ENCODE measurements around the gene MAMLD1. TPM values are rescaled to one million over a fixed set of nuclear protein-coding genes. Genes with fewer than 3 reads are reported as not detected.

MAMLD1 gene
- total RNA-seq, 1 experiment from 2014 or later: 0.74 TPM

DNA sequence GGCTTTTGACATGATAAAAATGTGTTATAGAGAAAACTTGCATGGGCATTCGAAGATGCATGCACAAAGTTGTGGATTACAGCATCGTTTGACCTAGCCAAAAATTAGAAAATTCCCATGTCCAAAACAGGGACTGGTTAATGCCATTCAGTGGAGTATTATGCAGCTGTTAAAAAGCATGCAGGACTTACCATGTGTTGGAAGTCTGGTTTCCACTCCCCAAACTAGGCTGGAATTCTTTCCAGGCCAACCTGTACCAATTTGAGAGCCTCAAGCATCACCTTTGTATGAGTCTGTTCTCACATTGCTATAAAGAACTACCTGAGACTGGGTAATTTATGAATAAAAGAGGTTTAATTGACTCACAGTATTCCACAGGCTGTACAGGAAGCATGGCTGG is 159.4 kb downstream of the MAMLD1 start:
- DNase-seq (ENCODE audit: extremely low read depth, low read depth): no peak

DNA sequence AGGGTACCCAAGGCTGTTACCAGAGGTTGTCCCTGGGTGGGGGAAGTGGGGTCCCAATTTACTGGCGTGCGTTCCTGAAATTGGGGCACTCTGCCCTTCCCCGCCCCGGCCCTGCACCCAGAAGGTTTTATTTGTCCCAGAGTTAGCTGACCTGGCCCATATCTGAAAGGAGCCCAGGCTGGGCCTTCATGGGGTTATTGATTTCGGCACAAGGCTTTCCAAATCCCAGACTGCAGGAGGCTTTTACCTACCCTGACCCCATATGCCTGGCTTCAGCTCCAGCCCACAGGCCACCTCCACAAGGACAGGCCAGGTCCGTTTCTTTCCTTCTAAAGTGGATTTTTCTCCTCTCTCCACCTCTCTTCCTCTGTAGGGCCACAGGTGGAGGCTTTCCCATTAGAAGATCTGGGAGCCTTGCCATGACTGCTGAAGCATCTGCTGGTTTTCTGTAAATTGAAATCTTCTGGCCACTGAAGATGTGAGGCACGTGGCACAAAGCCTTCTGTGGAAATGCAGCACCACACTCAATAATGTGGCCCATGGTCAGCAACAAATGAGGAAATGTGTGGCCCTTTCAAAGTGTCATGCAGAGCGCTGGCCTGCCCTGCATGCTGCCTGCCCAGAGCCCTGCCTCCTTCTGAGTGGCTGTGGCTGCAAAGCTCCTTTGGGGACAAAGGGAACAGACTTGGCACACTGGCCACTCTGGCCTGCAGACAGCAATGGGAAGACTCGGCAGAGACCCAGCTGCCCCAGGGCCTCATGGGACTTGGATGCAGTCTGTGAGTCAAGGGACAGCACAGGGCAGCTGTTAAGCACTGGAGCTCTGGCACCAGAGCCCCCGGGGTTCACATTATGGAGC is 162.2 kb downstream of the MAMLD1 start:
- no peak for DNase-seq (ENCODE audit: extremely low read depth, low read depth)

- DNase-seq (ENCODE audit: extremely low read depth, low read depth): no peak
Observed at GRCh38 chrX:150526692-150527091, 163.6 kb downstream of the MAMLD1 start.

- no peak for DNase-seq (ENCODE audit: extremely low read depth, low read depth)
Observed at GRCh38 chrX:150527108-150527507, 164.0 kb downstream of the MAMLD1 start.

DNA sequence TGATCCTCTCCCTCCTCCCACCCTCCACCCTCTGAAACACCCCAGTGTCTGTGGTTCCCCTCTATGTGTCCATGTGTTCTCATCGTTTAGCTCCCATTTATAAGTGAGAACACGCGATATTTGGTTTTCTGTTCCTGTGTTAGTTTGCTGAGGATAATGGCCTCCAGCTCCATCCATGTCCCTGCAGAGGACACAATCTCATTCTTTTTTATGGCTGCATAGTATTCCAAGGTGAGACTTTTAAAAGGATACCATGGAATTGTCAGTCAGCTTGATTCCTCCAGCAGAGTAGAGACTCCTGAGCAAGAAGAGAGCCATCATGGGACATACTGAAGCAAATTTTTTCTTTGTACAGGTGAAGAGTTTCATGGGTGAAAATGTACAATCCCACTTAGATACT is 166.5 kb downstream of the MAMLD1 start:
- no peak for DNase-seq (ENCODE audit: extremely low read depth, low read depth)

DNA sequence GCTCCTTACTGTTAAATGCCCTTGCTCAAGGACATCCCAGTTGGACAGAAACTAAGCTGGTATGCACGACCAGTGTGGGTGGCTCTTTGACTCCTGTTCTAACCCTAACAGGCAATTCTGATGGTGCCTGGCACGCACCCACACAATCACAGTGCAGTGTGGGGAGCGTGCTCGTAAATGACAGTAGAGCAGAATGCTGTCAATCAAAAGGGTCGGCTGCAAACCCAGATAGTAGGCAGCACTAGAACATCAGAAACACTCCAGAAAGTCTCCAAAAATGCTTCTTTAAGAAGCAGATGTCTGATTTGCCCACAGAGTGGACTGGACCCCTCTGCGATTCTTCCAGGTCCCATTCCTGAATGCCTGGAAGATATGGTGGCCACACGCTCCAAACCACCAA is 167.7 kb downstream of the MAMLD1 start:
- no peak for DNase-seq (ENCODE audit: extremely low read depth, low read depth)

- DNase-seq (ENCODE audit: extremely low read depth, low read depth): no peak
Observed at GRCh38 chrX:150531467-150531866, 168.3 kb downstream of the MAMLD1 start.

GRCh38 chrX:150533863-150534262 is 170.7 kb downstream of the MAMLD1 start:
- no peak for DNase-seq (ENCODE audit: extremely low read depth, low read depth)

- no peak for DNase-seq (ENCODE audit: extremely low read depth, low read depth)
Observed at GRCh38 chrX:150536455-150537116, 173.5 kb downstream of the MAMLD1 start.

DNA sequence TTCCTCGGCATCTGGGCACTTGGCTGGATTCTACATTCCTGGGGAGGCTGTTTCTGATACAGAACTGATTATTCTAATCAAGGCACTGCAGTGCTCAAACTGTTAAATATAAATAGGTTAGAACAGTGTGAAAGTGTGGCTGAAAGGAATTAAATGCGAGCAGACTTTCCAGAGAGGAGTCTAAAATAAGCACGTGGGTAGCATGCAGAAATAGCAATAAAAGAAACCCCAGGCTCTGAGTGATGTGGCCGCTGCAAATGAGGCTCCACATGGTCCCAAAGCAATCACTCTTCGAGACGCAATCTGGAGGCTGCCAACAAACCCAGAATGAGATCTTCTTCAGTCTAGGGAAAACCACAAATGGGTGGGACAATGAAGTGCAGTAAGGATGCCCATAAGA is 174.7 kb downstream of the MAMLD1 start:
- no peak for DNase-seq (ENCODE audit: extremely low read depth, low read depth)

GRCh38 chrX:150540965-150541364 is 177.8 kb downstream of the MAMLD1 start:
- DNase-seq (ENCODE audit: extremely low read depth, low read depth): no peak

GRCh38 chrX:150542846-150543229 is 179.7 kb downstream of the MAMLD1 start:
- DNase-seq (ENCODE audit: extremely low read depth, low read depth): no peak

GRCh38 chrX:150543230-150544155 is 180.4 kb downstream of the MAMLD1 start:
- no peak for DNase-seq (ENCODE audit: extremely low read depth, low read depth)

DNA sequence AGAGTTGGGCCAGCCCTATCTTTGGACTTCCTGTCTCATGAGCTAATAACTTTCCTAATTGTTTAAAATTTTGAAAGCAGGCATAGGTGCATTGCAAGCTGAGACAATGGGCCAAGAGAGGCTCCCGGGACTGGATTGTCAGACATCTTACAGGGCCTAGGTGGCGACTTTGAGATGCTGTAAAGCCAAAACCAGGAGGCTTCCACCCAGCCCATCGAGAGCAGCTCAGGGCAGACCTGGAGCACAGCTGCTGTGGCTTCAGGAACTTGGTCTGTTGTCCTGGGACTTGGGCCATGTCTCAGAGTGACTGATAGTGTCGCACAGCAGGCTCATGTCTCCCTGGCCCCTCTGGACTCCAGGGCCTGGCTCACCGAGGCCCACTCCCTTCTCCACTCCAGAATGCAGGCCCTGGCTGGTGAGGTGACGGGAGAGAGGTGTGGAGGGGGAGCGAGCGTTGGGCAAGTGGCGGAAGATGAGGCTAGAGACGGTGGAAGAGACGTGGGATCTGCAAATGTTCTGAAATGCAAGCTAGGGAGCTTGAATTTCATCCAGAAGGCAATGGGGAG is 181.2 kb downstream of the MAMLD1 start:
- no peak for DNase-seq (ENCODE audit: extremely low read depth, low read depth)

DNA sequence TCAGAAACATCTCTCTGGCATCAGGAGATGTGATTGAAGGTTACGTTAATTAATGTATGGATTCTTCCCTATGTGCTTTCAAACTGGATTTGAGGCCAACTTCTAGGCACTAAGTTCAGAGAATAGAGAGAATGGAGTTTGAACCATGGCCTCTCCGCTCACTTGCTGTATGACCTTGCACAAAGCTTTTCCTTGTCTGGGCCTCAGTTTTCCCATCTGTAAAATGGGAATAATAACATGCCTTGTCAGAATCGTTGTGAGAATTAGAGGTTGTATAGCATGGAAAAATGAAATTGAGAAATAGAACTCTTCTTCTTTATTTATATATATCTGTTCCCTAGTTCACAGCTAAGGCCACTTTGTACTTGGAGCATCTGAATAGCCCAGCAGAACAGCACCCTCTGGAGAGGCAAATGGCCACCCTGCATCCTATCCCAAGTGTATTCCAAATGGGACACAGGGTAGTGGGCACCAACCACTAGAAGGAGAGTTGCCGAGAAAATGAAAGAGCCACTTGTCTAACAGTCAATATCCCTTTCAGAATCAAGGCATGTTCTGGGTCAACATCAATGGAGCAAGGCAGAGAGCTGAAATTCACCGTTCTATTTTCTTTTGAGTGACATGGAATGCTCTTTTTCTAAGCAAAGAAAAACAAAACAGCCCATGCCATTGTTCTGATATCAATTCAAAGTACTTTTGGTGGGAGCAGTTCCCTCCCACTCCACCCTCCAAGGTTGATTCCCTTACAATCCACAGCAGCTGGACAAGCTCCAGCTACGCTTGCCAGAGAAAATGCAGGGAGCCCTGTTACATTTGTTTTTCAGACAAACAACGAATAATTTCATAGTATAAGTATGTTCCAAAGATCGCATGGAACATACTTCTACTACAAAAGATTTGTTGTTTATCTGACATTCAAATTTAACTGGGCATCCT is 182.0 kb downstream of the MAMLD1 start:
- DNase-seq (ENCODE audit: extremely low read depth, low read depth): no peak

- DNase-seq (ENCODE audit: extremely low read depth, low read depth): no peak
Observed at GRCh38 chrX:150546711-150547153, 183.6 kb downstream of the MAMLD1 start.

GRCh38 chrX:150547375-150548115 is 184.4 kb downstream of the MAMLD1 start:
- DNase-seq (ENCODE audit: extremely low read depth, low read depth): no peak

GRCh38 chrX:150548251-150548650 is 185.1 kb downstream of the MAMLD1 start:
- no peak for DNase-seq (ENCODE audit: extremely low read depth, low read depth)

- DNase-seq (ENCODE audit: extremely low read depth, low read depth): no peak
Observed at GRCh38 chrX:150548684-150549083, 185.6 kb downstream of the MAMLD1 start.

Measured in NCI-H460 (cell line).